Mesothelial cell of epicardium (in vitro differentiated cells): Measurements from ENCODE around the gene FKTN. TPM values are rescaled to one million over a fixed set of nuclear protein-coding genes. Genes with fewer than 3 reads are reported as not detected.

ENCODE experiments used
- DNase-seq, 2 experiments: peaks; one replicate each; pipeline ENCODE4 v3.0.0; 2021; ENCODE audit warnings: low spot score in 2 of 2; ENCODE audit not compliant: unreplicated experiment in 2 of 2
- H3K27ac Mint-ChIP-seq: 2 replicates; pipeline ENCODE4 v1.8.0; 2021; ENCODE audit warnings: mixed read lengths
- H3K27me3 Mint-ChIP-seq: 2 replicates; pipeline ENCODE4 v1.8.0; 2021; ENCODE audit warnings: low read depth, mixed read lengths
- H3K36me3 Mint-ChIP-seq: 2 replicates; pipeline ENCODE4 v1.8.0; 2021; ENCODE audit warnings: mixed read lengths
- H3K4me1 Mint-ChIP-seq: 2 replicates; pipeline ENCODE4 v1.8.0; 2021; ENCODE audit warnings: mixed read lengths
- H3K4me3 Mint-ChIP-seq: 2 replicates; pipeline ENCODE4 v1.8.0; 2021; ENCODE audit warnings: mild to moderate bottlenecking, moderate library complexity, mixed read lengths
- H3K9me3 Mint-ChIP-seq: 2 replicates; pipeline ENCODE4 v1.8.0; 2021; ENCODE audit warnings: mixed read lengths
- total RNA-seq: library from RNA; stranded (reverse); gene quantifications from 3 replicates; pipeline ENCODE4 v1.2.1, GENCODE V29; 2021
- TF ChIP-seq, protein P1 (sequence below): fragments of 200-600 bp; sonication (generic); IDR thresholded peaks from one replicate; pipeline ENCODE4 v1.5.0; 2021; ENCODE audit warnings: antibody characterized with exemption; ENCODE audit not compliant: unreplicated experiment

Gene FKTN
- total RNA-seq, 1 donor from 2014 or later = 26.8 TPM

DNA sequence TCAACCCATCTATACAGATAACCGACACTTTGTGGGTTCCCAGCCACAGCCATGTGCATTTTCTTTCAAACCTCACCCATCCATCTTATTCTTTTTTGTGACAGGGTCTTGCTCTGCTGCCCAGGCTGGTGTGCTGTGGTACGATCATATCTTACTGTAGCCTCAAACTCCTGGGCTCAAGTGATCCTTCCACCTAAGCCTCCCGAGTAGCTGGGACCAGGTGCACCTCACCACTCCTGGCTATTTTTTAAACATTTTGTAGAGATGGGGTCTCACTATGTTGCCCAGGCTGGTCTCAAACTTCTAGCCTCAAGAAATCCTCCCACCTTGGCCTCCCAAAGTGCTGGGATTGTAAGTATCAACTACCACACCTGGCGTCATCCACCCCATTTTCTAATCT lies 129.0 kb downstream of the FKTN start:
- no peaks in the 10 kb centered on the region for H3K9me3 Mint-ChIP-seq
- H3K27ac Mint-ChIP-seq = no peak overlapping the region

More for the DNA sequence above, 129.0 kb downstream of the FKTN start:
- DNase-seq = no peak
- Mint-ChIP-seq H3K4me1 (no peaks in the 10 kb centered on the region), H3K36me3 (no peaks in the 10 kb centered on the region), H3K27me3 (peaks cover 28% of the 10 kb centered on the region), H3K4me3 (no peak overlapping the region)
- TF ChIP-seq, protein P1, sequence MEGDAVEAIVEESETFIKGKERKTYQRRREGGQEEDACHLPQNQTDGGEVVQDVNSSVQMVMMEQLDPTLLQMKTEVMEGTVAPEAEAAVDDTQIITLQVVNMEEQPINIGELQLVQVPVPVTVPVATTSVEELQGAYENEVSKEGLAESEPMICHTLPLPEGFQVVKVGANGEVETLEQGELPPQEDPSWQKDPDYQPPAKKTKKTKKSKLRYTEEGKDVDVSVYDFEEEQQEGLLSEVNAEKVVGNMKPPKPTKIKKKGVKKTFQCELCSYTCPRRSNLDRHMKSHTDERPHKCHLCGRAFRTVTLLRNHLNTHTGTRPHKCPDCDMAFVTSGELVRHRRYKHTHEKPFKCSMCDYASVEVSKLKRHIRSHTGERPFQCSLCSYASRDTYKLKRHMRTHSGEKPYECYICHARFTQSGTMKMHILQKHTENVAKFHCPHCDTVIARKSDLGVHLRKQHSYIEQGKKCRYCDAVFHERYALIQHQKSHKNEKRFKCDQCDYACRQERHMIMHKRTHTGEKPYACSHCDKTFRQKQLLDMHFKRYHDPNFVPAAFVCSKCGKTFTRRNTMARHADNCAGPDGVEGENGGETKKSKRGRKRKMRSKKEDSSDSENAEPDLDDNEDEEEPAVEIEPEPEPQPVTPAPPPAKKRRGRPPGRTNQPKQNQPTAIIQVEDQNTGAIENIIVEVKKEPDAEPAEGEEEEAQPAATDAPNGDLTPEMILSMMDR = no peak

Other genes with a start within 250 kb of the FKTN start
- gene FSD1L, start 110.1 kb upstream of the FKTN start, total RNA-seq = 9.1 to 11.0 TPM (median 10.6 TPM) in 3 replicates
- gene TAL2, start 104.3 kb downstream of the FKTN start, total RNA-seq = 0.47 to 0.99 TPM (median 0.84 TPM) in 3 replicates
- gene TMEM38B, start 136.4 kb downstream of the FKTN start, total RNA-seq = 12.3 to 14.8 TPM (median 14.1 TPM) in 3 replicates